ENCODE data around the gene APOH.

Gene APOH

DNA sequence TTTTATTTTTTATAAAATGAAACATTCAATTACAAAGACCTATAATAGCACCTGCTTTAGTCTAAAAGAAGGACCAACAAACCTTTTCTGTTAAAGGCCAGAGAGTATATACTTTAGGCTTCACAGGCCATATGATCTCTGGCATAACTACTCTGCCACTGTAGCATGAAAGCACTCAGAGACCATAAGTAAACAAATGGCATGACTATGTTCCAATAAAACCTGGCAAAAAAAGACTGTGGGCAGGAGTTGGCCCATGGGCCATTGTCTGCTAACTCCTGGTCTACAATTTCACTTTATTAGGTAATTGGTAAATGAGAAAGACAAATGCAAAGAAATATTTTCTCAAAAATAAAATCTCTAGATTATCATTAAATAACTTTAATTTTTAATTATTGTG, 52.2 kb downstream of the APOH start:
- TF ChIP-seq, protein P1, sequence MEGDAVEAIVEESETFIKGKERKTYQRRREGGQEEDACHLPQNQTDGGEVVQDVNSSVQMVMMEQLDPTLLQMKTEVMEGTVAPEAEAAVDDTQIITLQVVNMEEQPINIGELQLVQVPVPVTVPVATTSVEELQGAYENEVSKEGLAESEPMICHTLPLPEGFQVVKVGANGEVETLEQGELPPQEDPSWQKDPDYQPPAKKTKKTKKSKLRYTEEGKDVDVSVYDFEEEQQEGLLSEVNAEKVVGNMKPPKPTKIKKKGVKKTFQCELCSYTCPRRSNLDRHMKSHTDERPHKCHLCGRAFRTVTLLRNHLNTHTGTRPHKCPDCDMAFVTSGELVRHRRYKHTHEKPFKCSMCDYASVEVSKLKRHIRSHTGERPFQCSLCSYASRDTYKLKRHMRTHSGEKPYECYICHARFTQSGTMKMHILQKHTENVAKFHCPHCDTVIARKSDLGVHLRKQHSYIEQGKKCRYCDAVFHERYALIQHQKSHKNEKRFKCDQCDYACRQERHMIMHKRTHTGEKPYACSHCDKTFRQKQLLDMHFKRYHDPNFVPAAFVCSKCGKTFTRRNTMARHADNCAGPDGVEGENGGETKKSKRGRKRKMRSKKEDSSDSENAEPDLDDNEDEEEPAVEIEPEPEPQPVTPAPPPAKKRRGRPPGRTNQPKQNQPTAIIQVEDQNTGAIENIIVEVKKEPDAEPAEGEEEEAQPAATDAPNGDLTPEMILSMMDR (conservative IDR thresholded peaks at IDR 0.05; ENCODE audit: low read depth): no peak
- ChIA-PET POLR2A (ENCODE audit: low non-redundant PET) (no interaction called here), CTCF (no interaction called here)
- no peak overlapping the region for H3K27ac ChIP-seq
- DNase-seq (ENCODE audit: low spot score): no peak

DNA sequence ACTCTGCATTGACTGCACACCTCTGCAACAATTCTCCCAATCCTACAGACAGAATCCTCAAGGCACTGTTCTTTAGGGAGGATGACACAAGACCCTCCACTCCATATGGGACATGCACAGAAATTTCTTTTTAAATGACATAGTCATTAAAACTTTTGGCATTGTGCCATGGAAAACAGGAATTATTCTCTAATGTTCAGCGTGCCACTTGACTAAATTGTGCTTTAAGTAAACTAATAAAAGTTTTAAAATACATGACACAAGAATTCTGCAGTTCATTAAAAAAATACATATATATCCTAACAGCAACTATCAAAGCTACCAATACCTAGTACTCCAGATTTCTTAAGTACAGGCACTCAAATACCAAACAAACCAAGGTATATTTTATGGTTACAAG, 53.3 kb downstream of the APOH start:
- POLR2A ChIA-PET (ENCODE audit: low non-redundant PET): no interaction called here
- TF ChIP-seq, protein P1 (conservative IDR thresholded peaks at IDR 0.05; ENCODE audit: low read depth): no peak
- H3K27ac ChIP-seq: no peak overlapping the region
- CTCF ChIA-PET: interaction anchor here (0.6 to 0.7 kb wide), 3 partner anchors 11 to 1153 kb away, joined by 3 to 5 read pairs (median 3); no protein-coding TSS in a partner anchor
- DNase-seq (ENCODE audit: low spot score): no peak

DNA sequence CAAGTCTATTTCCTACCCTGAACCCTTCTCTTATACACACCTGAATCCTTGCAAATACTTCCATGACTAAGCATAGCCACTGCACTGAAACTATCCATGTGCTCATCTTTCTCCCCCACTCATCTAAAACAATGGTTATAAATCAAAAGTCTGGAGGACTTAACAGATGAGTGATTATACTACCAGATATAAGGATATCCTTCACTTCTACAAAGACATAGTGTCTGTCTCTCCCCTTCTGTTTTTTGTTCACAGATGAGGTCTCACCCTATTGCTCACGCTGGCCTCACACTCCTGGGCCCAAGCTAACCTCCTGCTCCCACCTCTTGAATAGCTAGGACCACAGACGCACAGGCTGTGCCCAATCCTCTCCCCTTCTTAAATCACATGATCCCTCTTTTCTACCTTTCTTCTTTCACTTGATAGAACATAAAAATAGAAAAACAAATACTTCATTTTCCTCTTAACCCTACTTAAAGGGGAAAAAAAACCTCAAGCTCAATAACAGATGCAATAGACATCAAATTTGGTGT, 56.5 kb downstream of the APOH start:
- no peak for DNase-seq (ENCODE audit: low spot score)
- TF ChIP-seq, protein P1 (conservative IDR thresholded peaks at IDR 0.05; ENCODE audit: low read depth): no peak
- POLR2A ChIA-PET (ENCODE audit: low non-redundant PET): no interaction called here

DNA sequence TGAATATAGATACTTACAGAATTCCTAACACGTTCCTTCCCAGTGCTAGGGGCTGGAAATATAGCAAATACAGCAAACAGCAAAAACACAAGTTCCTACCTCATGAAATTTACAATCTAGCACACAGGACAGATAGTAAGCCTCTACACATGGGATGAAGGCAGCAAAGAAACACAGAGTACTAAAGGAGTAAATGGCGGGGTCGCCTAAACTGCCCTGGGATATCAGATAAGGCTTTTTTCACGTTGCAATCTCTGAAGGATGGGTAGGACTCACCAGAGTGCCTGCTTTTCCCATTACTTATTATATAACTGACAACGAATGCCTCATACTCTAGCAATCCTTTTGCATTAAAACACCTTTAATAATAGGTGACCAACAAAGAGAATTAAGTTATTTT, 57.1 kb downstream of the APOH start:
- H3K27ac ChIP-seq: no peak overlapping the region
- POLR2A ChIA-PET (ENCODE audit: low non-redundant PET): no interaction called here
- CTCF ChIA-PET: no interaction called here
- no peak for DNase-seq (ENCODE audit: low spot score)
- TF ChIP-seq, protein P1 (conservative IDR thresholded peaks at IDR 0.05; ENCODE audit: low read depth): no peak

More for the DNA sequence above, 56.5 kb downstream of the APOH start:
- H3K27ac ChIP-seq: no peak overlapping the region
- CTCF ChIA-PET: interaction anchor here (1.0 kb wide), 1 partner anchor 8 kb away, joined by 3 read pairs; no protein-coding TSS in a partner anchor

DNA sequence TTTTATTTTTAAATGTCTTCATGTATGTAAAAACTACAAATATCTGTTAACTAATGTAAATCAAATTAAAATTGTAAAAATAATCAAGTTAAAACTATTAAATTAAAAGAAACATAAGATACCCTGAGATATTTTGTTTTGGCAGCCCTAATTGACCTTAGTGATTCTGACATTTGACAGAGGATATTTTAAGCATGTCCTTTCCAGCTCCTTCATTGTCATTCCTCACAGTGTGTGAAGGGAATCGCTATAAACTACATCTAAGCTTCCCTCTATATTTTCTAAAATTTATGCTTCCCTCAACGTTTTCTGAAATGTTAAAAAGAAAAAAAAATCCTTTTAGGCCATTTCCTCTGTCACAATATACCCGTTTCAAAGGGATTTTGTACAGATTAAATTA, 57.5 kb downstream of the APOH start:
- POLR2A ChIA-PET (ENCODE audit: low non-redundant PET): no interaction called here
- TF ChIP-seq, protein P1 (conservative IDR thresholded peaks at IDR 0.05; ENCODE audit: low read depth): no peak
- no peak for DNase-seq (ENCODE audit: low spot score)
- CTCF ChIA-PET: no interaction called here
- H3K27ac ChIP-seq: no peak overlapping the region

DNA sequence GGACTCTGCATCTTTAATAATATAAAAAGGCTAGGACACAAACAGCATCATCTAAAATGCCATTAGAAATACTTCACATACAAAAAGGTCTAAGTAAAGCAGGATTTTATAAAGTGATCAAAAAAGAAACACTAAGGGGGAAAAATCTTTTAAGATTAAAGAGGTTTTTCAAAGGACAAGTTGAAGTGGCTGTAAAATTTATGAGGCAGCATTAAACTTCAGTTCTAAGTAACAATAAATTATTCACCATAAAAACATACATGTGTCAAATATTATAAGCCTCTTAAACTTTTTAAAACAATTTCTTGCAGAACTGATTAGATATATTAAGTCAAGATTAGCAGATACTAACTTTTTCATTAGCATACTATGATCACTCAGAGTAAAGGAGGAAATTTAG, 58.0 kb downstream of the APOH start:
- CTCF ChIA-PET: no interaction called here
- TF ChIP-seq, protein P1 (conservative IDR thresholded peaks at IDR 0.05; ENCODE audit: low read depth): no peak
- DNase-seq (ENCODE audit: low spot score): no peak
- no peak overlapping the region for H3K27ac ChIP-seq
- POLR2A ChIA-PET (ENCODE audit: low non-redundant PET): no interaction called here
